KMS-11 (cell line): ENCODE measurements around the gene HOXA4.

ENCODE experiments used
- H2AFZ ChIP-seq: fragments of 200-600 bp; sonication (generic); 2 replicates; pipeline ENCODE4 v1.6.1; 2016; ENCODE audit warnings: antibody characterized with exemption, mixed run types, low read depth
- H3K27ac ChIP-seq: fragments of 200-600 bp; sonication (generic); 2 replicates; pipeline ENCODE4 v1.6.1; 2016; ENCODE audit warnings: mild to moderate bottlenecking, mixed run types
- H3K27me3 ChIP-seq: fragments of 200-600 bp; sonication (generic); 2 replicates; pipeline ENCODE4 v1.6.1; 2017; ENCODE audit warnings: mild to moderate bottlenecking, low read depth, mixed run types, moderate library complexity; ENCODE audit not compliant: insufficient read depth
- H3K36me3 ChIP-seq: fragments of 200-600 bp; sonication (generic); 2 replicates; pipeline ENCODE4 v1.6.1; 2017; ENCODE audit warnings: mild to moderate bottlenecking, mixed run types; ENCODE audit not compliant: insufficient read depth
- H3K4me1 ChIP-seq: fragments of 200-600 bp; sonication (generic); 2 replicates; pipeline ENCODE4 v1.6.1; 2016; ENCODE audit warnings: mild to moderate bottlenecking, low read depth, mixed run types; ENCODE audit not compliant: poor library complexity, severe bottlenecking
- H3K4me2 ChIP-seq: fragments of 200-600 bp; sonication (generic); 2 replicates; pipeline ENCODE4 v1.7.0; 2016; ENCODE audit warnings: mild to moderate bottlenecking, mixed run types
- H3K4me3 ChIP-seq: fragments of 200-600 bp; sonication (generic); IDR thresholded peaks from 2 replicates; pipeline ENCODE4 v1.6.1; 2017; ENCODE audit warnings: low read depth, low read length, mixed read lengths; ENCODE audit not compliant: insufficient read depth
- H3K79me2 ChIP-seq: fragments of 200-600 bp; sonication (generic); 2 replicates; pipeline ENCODE4 v1.6.1; 2016; ENCODE audit warnings: low read depth, mixed run types; ENCODE audit not compliant: insufficient read depth
- H3K9ac ChIP-seq: fragments of 200-600 bp; sonication (generic); 2 replicates; pipeline ENCODE4 v1.6.1; 2016; ENCODE audit warnings: mild to moderate bottlenecking, mixed run types
- H4K20me1 ChIP-seq: fragments of 200-600 bp; sonication (generic); 2 replicates; pipeline ENCODE4 v1.6.1; 2016; ENCODE audit warnings: mild to moderate bottlenecking, mixed run types; ENCODE audit not compliant: insufficient read depth
- CTCF ChIP-seq: fragments of 200-600 bp; sonication (generic); conservative IDR thresholded peaks from 2 replicates; pipeline ENCODE4 v1.6.1; 2017; ENCODE audit warnings: low read depth, mild to moderate bottlenecking, antibody characterized with exemption, low read length, moderate library complexity, mixed read lengths

HOXA4 gene

GRCh38 chr7:27174874-27175625, 44.5 kb upstream of the HOXA4 start:
- no peak overlapping the region for H3K4me2 ChIP-seq
- no peak overlapping the region for H2AFZ ChIP-seq
- H3K27ac ChIP-seq = no peak overlapping the region
- H4K20me1 ChIP-seq = no peaks in the 10 kb centered on the region
- H3K79me2 ChIP-seq = no peaks in the 10 kb centered on the region
- peaks cover 17% of the 10 kb centered on the region for H3K4me1 ChIP-seq
- no peak overlapping the region for H3K9ac ChIP-seq
- H3K36me3 ChIP-seq = no peaks in the 10 kb centered on the region
- TF ChIP-seq CTCF = no peak
- H3K27me3 ChIP-seq = peaks cover 15% of the 10 kb centered on the region; the same call in 1 of the 2 replicates
- H3K4me3 ChIP-seq = no peak overlapping the region

GRCh38 chr7:27173956-27174873, 43.7 kb upstream of the HOXA4 start, which contains the start of gene HOXA10:
HOXA10 (minus strand) TSS chr7:27174320; CDS start chr7:27174306, 14 bp downstream.
- Histone ChIP-seq H3K36me3 (no peaks in the 10 kb centered on the region), H3K4me2 (peak within 1 kb of the TSS; percentile 70), H3K4me3 (no peak within 1 kb of the TSS), H3K9ac (peak within 1 kb of the TSS; percentile 88), H2AFZ (peak within 1 kb of the TSS; percentile 81), H3K79me2 (no peaks in the 10 kb centered on the region), H4K20me1 (no peaks in the 10 kb centered on the region), H3K27ac (peak within 1 kb of the TSS; percentile 80), H3K27me3 (peaks cover 15% of the 10 kb centered on the region; the same call in 1 of the 2 replicates), H3K4me1 (peaks cover 17% of the 10 kb centered on the region)
- no peak for TF ChIP-seq CTCF

- peaks cover 17% of the 10 kb centered on the region for H3K4me1 ChIP-seq
- H3K79me2 ChIP-seq = no peaks in the 10 kb centered on the region
- TF ChIP-seq CTCF = no peak
- no peak overlapping the region for H3K4me3 ChIP-seq
- H3K9ac ChIP-seq = peak overlapping the region; percentile 88
- H4K20me1 ChIP-seq = no peaks in the 10 kb centered on the region
- peaks cover 15% of the 10 kb centered on the region; the same call in 1 of the 2 replicates for H3K27me3 ChIP-seq
- H2AFZ ChIP-seq = peak overlapping the region; percentile 81
- H3K4me2 ChIP-seq = peak overlapping the region; percentile 70
- H3K27ac ChIP-seq = peak overlapping the region; percentile 80
- H3K36me3 ChIP-seq = no peaks in the 10 kb centered on the region
Observed at GRCh38 chr7:27173511-27173955, 43.0 kb upstream of the HOXA4 start.

GRCh38 chr7:27172823-27173510, 42.4 kb upstream of the HOXA4 start:
- peak overlapping the region; percentile 70 for H3K4me2 ChIP-seq
- H3K27ac ChIP-seq = peak overlapping the region; percentile 80
- peaks cover 17% of the 10 kb centered on the region for H3K4me1 ChIP-seq
- H4K20me1 ChIP-seq = no peaks in the 10 kb centered on the region
- no peaks in the 10 kb centered on the region for H3K79me2 ChIP-seq
- TF ChIP-seq CTCF = no peak
- peaks cover 15% of the 10 kb centered on the region; the same call in 1 of the 2 replicates for H3K27me3 ChIP-seq
- no peak overlapping the region for H3K4me3 ChIP-seq
- H3K36me3 ChIP-seq = no peaks in the 10 kb centered on the region
- H3K9ac ChIP-seq = peak overlapping the region; percentile 88
- peak overlapping the region; percentile 81 for H2AFZ ChIP-seq
